Lung (tissue), 12 donors: Measurements from ENCODE around the gene IQCH. TPM values are rescaled to one million over a fixed set of nuclear protein-coding genes. Genes with fewer than 3 reads are reported as not detected.

Source experiments
- ATAC-seq: fragments of 200-7000 bp; cut with Tn5 transposase; one replicate; pipeline ENCODE4 v1.9.1; 2020; ENCODE audit warnings: moderate number of reproducible peaks; ENCODE audit not compliant: insufficient read depth, low FRiP score
- DNase-seq, 3 donors: peaks; one replicate each; pipeline ENCODE4 v3.0.0-alpha.2; 2013 to 2017
- H3K27ac ChIP-seq, 2 donors: one replicate each; pipeline ENCODE4 v1.5.1; 2013; ENCODE audit warnings: mild to moderate bottlenecking in 2 of 2, moderate library complexity in 2 of 2, control low read depth in 1 of 2, inconsistent platforms in 1 of 2, low read depth in 1 of 2, low read length in 1 of 2
- H3K27me3 ChIP-seq, 3 donors: one replicate each; pipeline ENCODE4 v1.5.1; 2013; ENCODE audit warnings: low read length in 2 of 3; ENCODE audit not compliant: control insufficient read depth in 3 of 3, insufficient read depth in 3 of 3
- H3K36me3 ChIP-seq, 4 donors: one replicate each; pipeline ENCODE4 v1.5.1; 2013; ENCODE audit warnings: low read length in 4 of 4, mild to moderate bottlenecking in 1 of 4, moderate library complexity in 1 of 4; ENCODE audit not compliant: control insufficient read depth in 4 of 4, insufficient read depth in 4 of 4
- H3K4me1 ChIP-seq, 5 donors: one replicate each; pipeline ENCODE4 v1.5.1; 2013; ENCODE audit warnings: low read length in 5 of 5, mild to moderate bottlenecking in 2 of 5, moderate library complexity in 1 of 5; ENCODE audit not compliant: control insufficient read depth in 5 of 5, insufficient read depth in 5 of 5
- H3K4me3 ChIP-seq: one replicate; pipeline ENCODE4 v1.5.1; 2013; ENCODE audit warnings: mild to moderate bottlenecking, control low read depth, moderate library complexity
- H3K9ac ChIP-seq, 2 donors: one replicate each; pipeline ENCODE4 v1.5.1; 2013; ENCODE audit warnings: low read length in 2 of 2, control low read depth in 1 of 2; ENCODE audit not compliant: insufficient read depth in 1 of 2
- H3K9me3 ChIP-seq, 4 donors: one replicate each; pipeline ENCODE4 v1.5.1; 2013; ENCODE audit warnings: low read length in 3 of 4, mild to moderate bottlenecking in 1 of 4, moderate library complexity in 1 of 4; ENCODE audit not compliant: control insufficient read depth in 4 of 4, insufficient read depth in 3 of 4
- CTCF ChIP-seq: IDR thresholded peaks from 2 replicates; pipeline ENCODE4 v1.5.1; 2012; ENCODE audit warnings: mild to moderate bottlenecking; ENCODE audit errors: control extremely low read depth, extremely low read depth
- WGBS, 2 donors: extraction: QIAGEN DNeasy Blood & Tissue Kit; methylation state at CpG; one replicate each; pipeline ENCODE4 v1.1.7; 2013; 5-methylcytosine and 5-hydroxymethylcytosine counted together
- polyA plus RNA-seq, 2 donors: library from polyadenylated mRNA; stranded (reverse); fragments of 200-250 nt; gene quantifications; one replicate each; pipeline ENCODE4 v1.2.1, GENCODE V29; 2013
- total RNA-seq, 2 donors: library from RNA; depleted of rRNA in 1 of 2; stranded (reverse); fragments of >200 nt in 1 of 2; gene quantifications; one replicate each; pipeline ENCODE4 v1.2.1, GENCODE V29; 2014 to 2021
- donor health status: control.
- donor health status: control.
- donor health status: Bipolar disorder and iron deficiency.
- donor health status: healthy.
- donor health status: DM: yes; HTN: yes; CAD: no.

Gene IQCH
- total and polyA plus RNA-seq, 4 donors = 1.1 to 10.5 (median 4.5) TPM

GRCh38 chr15:67533873-67534272 is 279.3 kb downstream of the IQCH start:
- ATAC-seq (no peak), DNase-seq (no peak)
- no peak overlapping the region for H3K27ac ChIP-seq
- TF ChIP-seq CTCF = no peak
- no peak overlapping the region for H3K9ac ChIP-seq
- H3K4me1 ChIP-seq = no peaks in the 10 kb centered on the region
- no peaks in the 10 kb centered on the region for H3K9me3 ChIP-seq
- WGBS, 2 donors = 82 to 90% methylated on average over 1 of the region's 1 CpG
- H3K27me3 ChIP-seq = no peaks in the 10 kb centered on the region
- H3K4me3 ChIP-seq = no peak overlapping the region
- H3K36me3 ChIP-seq = no peaks in the 10 kb centered on the region

GRCh38 chr15:67534360-67534759 is 279.8 kb downstream of the IQCH start:
- 100% methylated on average over 1 of the region's 1 CpG for WGBS, 2 donors
- ATAC-seq (no peak), DNase-seq (no peak)
- H3K4me3 ChIP-seq = no peak overlapping the region
- no peak overlapping the region for H3K9ac ChIP-seq
- H3K36me3 ChIP-seq = no peaks in the 10 kb centered on the region
- no peak for TF ChIP-seq CTCF
- no peaks in the 10 kb centered on the region for H3K27me3 ChIP-seq
- no peak overlapping the region for H3K27ac ChIP-seq
- no peaks in the 10 kb centered on the region for H3K4me1 ChIP-seq
- no peaks in the 10 kb centered on the region for H3K9me3 ChIP-seq

- 96 to 100% methylated on average over 1 of the region's 1 CpG for WGBS, 2 donors
Observed at GRCh38 chr15:67537771-67538170, 283.2 kb downstream of the IQCH start.

More at GRCh38 chr15:67537771-67538170, 283.2 kb downstream of the IQCH start:
- Histone ChIP-seq H3K4me3 (no peak overlapping the region), H3K27me3 (no peaks in the 10 kb centered on the region), H3K9me3 (no peaks in the 10 kb centered on the region), H3K9ac (no peak overlapping the region), H3K4me1 (peaks cover 0 to 5% (median 0%) of the 10 kb centered on the region in 5 donors), H3K27ac (no peak overlapping the region), H3K36me3 (no peaks in the 10 kb centered on the region)
- TF ChIP-seq CTCF = no peak
- no peak for DNase-seq
- ATAC-seq = no peak
